Ovary (tissue), 9 donors: ENCODE data around the gene FOXO6. TPM values are rescaled to one million over a fixed set of nuclear protein-coding genes. Genes with fewer than 3 reads are reported as not detected.

Source experiments
- DNase-seq, 5 donors: peaks; one replicate each; pipeline ENCODE4 v3.0.0-alpha.2; 2019 to 2020
- H3K27ac ChIP-seq, 2 donors: fragments of 200-600 bp; one replicate each; pipeline versions ENCODE4 v1.5.1 to v1.8.0; 2019 to 2022
- H3K27me3 ChIP-seq: fragments of 200-600 bp; one replicate; pipeline ENCODE4 v1.8.0; 2022
- H3K36me3 ChIP-seq: fragments of 200-600 bp; sonication (generic); one replicate; pipeline ENCODE4 v1.5.1; 2019
- H3K4me1 ChIP-seq: one replicate; pipeline ENCODE4 v1.8.1; 2013; ENCODE audit warnings: mild to moderate bottlenecking, moderate library complexity; ENCODE audit not compliant: insufficient read depth
- H3K4me3 ChIP-seq: fragments of 200-600 bp; sonication (generic); one replicate; pipeline ENCODE4 v1.5.1; 2017
- H3K9me3 ChIP-seq, 2 donors: fragments of 200-600 bp in 1 of 2; sonication (generic) in 1 of 2; one replicate each; pipeline versions ENCODE4 v1.5.1 to v1.8.1; 2013 to 2019; ENCODE audit warnings: mild to moderate bottlenecking in 1 of 2, moderate library complexity in 1 of 2
- CTCF ChIP-seq, 3 donors: fragments of 450-650 bp in 2 of 3; fragments of 200-600 bp in 1 of 3; IDR thresholded peaks; one replicate each; pipeline versions ENCODE4 v1.5.1 to v1.8.0; 2016 to 2022; ENCODE audit warnings: antibody characterized with exemption in 3 of 3, mild to moderate bottlenecking in 1 of 3
- EP300 ChIP-seq: sonication (generic); formaldehyde crosslinking; IDR thresholded peaks from one replicate; pipeline ENCODE4 v1.6.1; 2017; ENCODE audit warnings: antibody characterized with exemption
- POLR2A ChIP-seq: fragments of 450-650 bp; IDR thresholded peaks from one replicate; pipeline ENCODE4 v1.6.1; 2017; ENCODE audit warnings: antibody characterized with exemption, mild to moderate bottlenecking, moderate library complexity
- WGBS, 3 donors: extraction: QIAGEN DNeasy Blood & Tissue Kit in 1 of 3; methylation state at CpG; one replicate each; pipeline versions ENCODE4 v1.1.5 to v1.1.7; 2013 to 2017; 5-methylcytosine and 5-hydroxymethylcytosine counted together
- intact Hi-C, 4 donors: fragments of 100-400 bp; cut with DNase I; formaldehyde crosslinking; loops; one replicate each; pipeline versions ENCODE4 v1.11.0 to v1.15.1; 2022 to 2023
- polyA plus RNA-seq, 2 donors: library from polyadenylated mRNA; stranded (reverse); fragments of 200-250 nt in 1 of 2; fragments of 350-450 nt in 1 of 2; fragmentation: Illumina TruSeq in 1 of 2; extraction: RNeasy Lipid Tissue Mini Kit (QIAGEN cat#74804) in 1 of 2; gene quantifications; one replicate each; pipeline ENCODE4 v1.2.3, GENCODE V29; 2013 to 2014
- total RNA-seq, 7 donors: library from RNA; depleted of rRNA in 2 of 7; stranded (reverse); fragments of >200 nt in 2 of 7; fragmentation: NEBNext Ultra II Directional in 3 of 7; extraction: Animal tissue kit (Norgen Biotek cat#: 25700) in 3 of 7; gene quantifications; one replicate each; pipeline versions ENCODE4 v1.1.0 to v1.2.4, GENCODE V29; 2016 to 2023
- donor health status: DM: no; HTN: no; CAD: no; lungs with moderate emphysema.
- donor health status: DM: no; HTN: no; CAD: no.
- donor health status: Bipolar disorder and iron deficiency.
- donor health status: DM: yes; HTN: yes; CAD: no.
- donor health status: DM: no; HTN: no; CAD: no.
- donor health status: DM: yes; HTN: yes; CAD: no.

The FOXO6 gene
- total and polyA plus RNA-seq, 9 donors, result 0.90 to 18.9 (median 6.1) TPM

- intact Hi-C loops, result no loop called here
- no peaks in the 10 kb centered on the region for H3K9me3 ChIP-seq
- peak; percentile 85 to 91 (median 89) for DNase-seq
- peaks cover 8% of the 10 kb centered on the region for H3K4me1 ChIP-seq
- TF ChIP-seq POLR2A, result peak; percentile 75
- TF ChIP-seq EP300, result no peak
- H3K27me3 ChIP-seq, result no peaks in the 10 kb centered on the region
- H3K27ac ChIP-seq, result peak overlapping the region; percentile 98 to 99
- WGBS, 3 donors, result 3 to 11% (median 4%) methylated on average over 29 of the region's 29 CpGs
- peak overlapping the region; percentile 51 for H3K4me3 ChIP-seq
- no peaks in the 10 kb centered on the region for H3K36me3 ChIP-seq
Measured at GRCh38 chr1:41380979-41381691, 19.9 kb downstream of the FOXO6 start.

GRCh38 chr1:41381692-41382479 lies 20.7 kb downstream of the FOXO6 start:
- intact Hi-C loops, result no loop called here
- Histone ChIP-seq H3K4me3 (peak overlapping the region; percentile 51), H3K36me3 (no peaks in the 10 kb centered on the region), H3K9me3 (no peaks in the 10 kb centered on the region), H3K27ac (peak overlapping the region; percentile 98 to 99), H3K4me1 (peaks cover 8% of the 10 kb centered on the region), H3K27me3 (no peaks in the 10 kb centered on the region)
- peak in 4 of 5 donors; percentile 55 to 74 (median 69) for DNase-seq
- TF ChIP-seq CTCF (IDR thresholded peaks at IDR 0.05), result peak in 1 of 3 donors; percentile 17
- no peak for TF ChIP-seq EP300
- peak; percentile 33 for TF ChIP-seq POLR2A
- WGBS, 3 donors, result 1 to 4% (median 3%) methylated on average over 65 to 112 of the region's 112 CpGs

GRCh38 chr1:41382480-41383090 lies 21.4 kb downstream of the FOXO6 start:
- WGBS, 3 donors, result 1 to 2% (median 2%) methylated on average over 29 to 48 of the region's 48 CpGs
- intact Hi-C loops, result no loop called here
- peak overlapping the region; percentile 98 to 99 for H3K27ac ChIP-seq
- no peaks in the 10 kb centered on the region for H3K9me3 ChIP-seq
- TF ChIP-seq POLR2A, result no peak
- no peak for TF ChIP-seq EP300
- no peak for TF ChIP-seq CTCF (IDR thresholded peaks at IDR 0.05)
- H3K27me3 ChIP-seq, result no peaks in the 10 kb centered on the region
- H3K36me3 ChIP-seq, result no peaks in the 10 kb centered on the region
- peak overlapping the region; percentile 51 for H3K4me3 ChIP-seq
- DNase-seq, result peak; percentile 76 to 84 (median 80)
- peaks cover 15% of the 10 kb centered on the region for H3K4me1 ChIP-seq

- no peaks in the 10 kb centered on the region for H3K9me3 ChIP-seq
- intact Hi-C loops, result no loop called here
- peak in 4 of 5 donors; percentile 59 to 66 (median 64) for DNase-seq
- peaks cover 21% of the 10 kb centered on the region for H3K4me1 ChIP-seq
- H3K36me3 ChIP-seq, result no peaks in the 10 kb centered on the region
- peak overlapping the region; percentile 51 for H3K4me3 ChIP-seq
- no peaks in the 10 kb centered on the region for H3K27me3 ChIP-seq
- no peak for TF ChIP-seq CTCF (IDR thresholded peaks at IDR 0.05)
- TF ChIP-seq POLR2A, result no peak
- no peak for TF ChIP-seq EP300
- H3K27ac ChIP-seq, result peak overlapping the region; percentile 98 to 99
- WGBS, 3 donors, result 9 to 30% (median 17%) methylated on average over 45 of the region's 45 CpGs
Measured at GRCh38 chr1:41383094-41383852, 22.0 kb downstream of the FOXO6 start.
